ENCODE measurements around the gene PRKAG1.

The PRKAG1 gene

GRCh38 chr12:49019120-49019430 lies 499 bp upstream of the PRKAG1 start:
- in situ Hi-C loops (cut with HindIII; ENCODE audit: low sequenced_read_pairs), result no loop called here

- in situ Hi-C loops (cut with HindIII; ENCODE audit: low sequenced_read_pairs), result no loop called here
These were observed 700 bp downstream of the PRKAG1 start for GRCh38 chr12:49017891-49018260.

- in situ Hi-C loops (cut with HindIII; ENCODE audit: low sequenced_read_pairs), result no loop called here
These were observed 3.4 kb downstream of the PRKAG1 start for GRCh38 chr12:49015196-49015595.

- in situ Hi-C loops (cut with HindIII; ENCODE audit: low sequenced_read_pairs), result no loop called here
These were observed 4.0 kb downstream of the PRKAG1 start for GRCh38 chr12:49014547-49014946.

- in situ Hi-C loops (cut with HindIII; ENCODE audit: low sequenced_read_pairs), result no loop called here
These were observed 5.1 kb downstream of the PRKAG1 start for GRCh38 chr12:49013428-49013827.

GRCh38 chr12:49012739-49013138 lies 5.8 kb downstream of the PRKAG1 start:
- in situ Hi-C loops (cut with HindIII; ENCODE audit: low sequenced_read_pairs), result no loop called here

GRCh38 chr12:49010092-49010668 lies 8.4 kb downstream of the PRKAG1 start:
- in situ Hi-C loops (cut with HindIII; ENCODE audit: low sequenced_read_pairs), result no loop called here

- in situ Hi-C loops (cut with HindIII; ENCODE audit: low sequenced_read_pairs), result no loop called here
These were observed 9.6 kb downstream of the PRKAG1 start for GRCh38 chr12:49008943-49009342.

GRCh38 chr12:49000346-49000745 lies 18.2 kb downstream of the PRKAG1 start:
- in situ Hi-C loops (cut with HindIII; ENCODE audit: low sequenced_read_pairs), result loop anchor here (5.0 kb wide), 1 partner anchor 33 kb away; no protein-coding TSS in a partner anchor

- in situ Hi-C loops (cut with HindIII; ENCODE audit: low sequenced_read_pairs), result loop anchor here (5.0 kb wide), 1 partner anchor 32 kb away; no protein-coding TSS in a partner anchor
These were observed 19.0 kb downstream of the PRKAG1 start, which contains the start of gene DDN for GRCh38 chr12:48999371-49000131. DDN (minus strand) TSS chr12:48999375; CDS start chr12:48999287, 88 bp downstream.

- in situ Hi-C loops (cut with HindIII; ENCODE audit: low sequenced_read_pairs), result no loop called here
These were observed 19.9 kb downstream of the PRKAG1 start for GRCh38 chr12:48998497-48999353.

GRCh38 chr12:48997719-48998496 lies 20.7 kb downstream of the PRKAG1 start:
- in situ Hi-C loops (cut with HindIII; ENCODE audit: low sequenced_read_pairs), result no loop called here

- in situ Hi-C loops (cut with HindIII; ENCODE audit: low sequenced_read_pairs), result no loop called here
These were observed 21.5 kb downstream of the PRKAG1 start for GRCh38 chr12:48996794-48997718.

GRCh38 chr12:48995086-48995879 lies 23.3 kb downstream of the PRKAG1 start:
- in situ Hi-C loops (cut with HindIII; ENCODE audit: low sequenced_read_pairs), result no loop called here

- in situ Hi-C loops (cut with HindIII; ENCODE audit: low sequenced_read_pairs), result no loop called here
These were observed 24.1 kb downstream of the PRKAG1 start for GRCh38 chr12:48994224-48995085.

- in situ Hi-C loops (cut with HindIII; ENCODE audit: low sequenced_read_pairs), result no loop called here
These were observed 24.8 kb downstream of the PRKAG1 start for GRCh38 chr12:48993787-48994186.

- in situ Hi-C loops (cut with HindIII; ENCODE audit: low sequenced_read_pairs), result no loop called here
These were observed 27.1 kb downstream of the PRKAG1 start for GRCh38 chr12:48991247-48992050.
